Endodermal cell (in vitro differentiated cells): ENCODE data around the gene IZUMO4. TPM values are rescaled to one million over a fixed set of nuclear protein-coding genes. Genes with fewer than 3 reads are reported as not detected.

Experiments
- DNase-seq: peaks from one replicate; pipeline ENCODE4 v3.0.0-alpha.2; 2017
- H3K27ac ChIP-seq: 2 replicates; pipeline ENCODE4 v1.5.1; 2013; ENCODE audit warnings: mild to moderate bottlenecking, low read depth, low read length, moderate library complexity
- H3K27me3 ChIP-seq: 2 replicates; pipeline ENCODE4 v1.6.1; 2013; ENCODE audit warnings: mild to moderate bottlenecking, low read length, moderate library complexity; ENCODE audit not compliant: insufficient read depth, control insufficient read depth, poor library complexity, severe bottlenecking
- H3K36me3 ChIP-seq: 2 replicates; pipeline ENCODE4 v1.7.0; 2013; ENCODE audit warnings: mild to moderate bottlenecking, low read length, moderate library complexity; ENCODE audit not compliant: control insufficient read depth, insufficient read depth
- H3K4me1 ChIP-seq: one replicate; pipeline ENCODE4 v1.7.0; 2013; ENCODE audit warnings: low read length; ENCODE audit not compliant: control insufficient read depth, insufficient read depth
- H3K4me3 ChIP-seq: 2 replicates; pipeline ENCODE4 v1.5.1; 2013; ENCODE audit warnings: mild to moderate bottlenecking, low read length, moderate library complexity
- H3K9ac ChIP-seq: 2 replicates; pipeline ENCODE4 v1.6.1; 2013; ENCODE audit warnings: mild to moderate bottlenecking, low read length, moderate library complexity; ENCODE audit not compliant: poor library complexity, severe bottlenecking; ENCODE audit errors: extremely low read depth
- H3K9me3 ChIP-seq: 2 replicates; pipeline ENCODE4 v1.6.1; 2013; ENCODE audit warnings: mild to moderate bottlenecking, low read length, moderate library complexity; ENCODE audit not compliant: control insufficient read depth
- H3K27ac Mint-ChIP-seq: 2 replicates; pipeline ENCODE4 v1.8.0; 2020; ENCODE audit warnings: mixed read lengths
- H3K27me3 Mint-ChIP-seq: 2 replicates; pipeline ENCODE4 v1.8.0; 2021; ENCODE audit warnings: mild to moderate bottlenecking, mixed read lengths; ENCODE audit not compliant: insufficient read depth
- H3K36me3 Mint-ChIP-seq: 2 replicates; pipeline ENCODE4 v1.8.0; 2020; ENCODE audit warnings: low read depth, mixed read lengths
- H3K4me1 Mint-ChIP-seq: 2 replicates; pipeline ENCODE4 v1.8.0; 2020; ENCODE audit warnings: mixed read lengths
- H3K4me3 Mint-ChIP-seq: 2 replicates; pipeline ENCODE4 v1.8.0; 2020; ENCODE audit warnings: mild to moderate bottlenecking, moderate library complexity, mixed read lengths
- H3K9me3 Mint-ChIP-seq: 2 replicates; pipeline ENCODE4 v1.8.0; 2020; ENCODE audit warnings: mild to moderate bottlenecking, mixed read lengths
- WGBS, 2 experiments: methylation state at CpG; one replicate each; pipeline versions ENCODE4 v1.1.5 to v1.1.7; 2013; ENCODE audit warnings: missing lambda C conversion rate in 2 of 2, mixed read lengths in 1 of 2; ENCODE audit not compliant: insufficient coverage in 1 of 2, insufficient read length in 1 of 2; 5-methylcytosine and 5-hydroxymethylcytosine counted together
- total RNA-seq, 2 donors: library from RNA; stranded (reverse); fragmentation: NEBNext Ultra II Directional in 1 of 2; extraction: Animal tissue kit (Norgen Biotek cat#: 25700) in 1 of 2; gene quantifications; 2 replicates in 1 of 2; 3 replicates in 1 of 2; pipeline ENCODE4 v1.2.1, GENCODE V29; 2021
- TF ChIP-seq, protein P1 (sequence below): fragments of 200-600 bp; sonication (generic); conservative IDR thresholded peaks from 2 replicates; pipeline ENCODE4 v1.5.0; 2021; ENCODE audit warnings: antibody characterized with exemption, mild to moderate bottlenecking

The IZUMO4 gene
- total RNA-seq, 2 donors from 2014 or later = 4.3 to 5.4 TPM

- no peak overlapping the region for H3K4me3 Mint-ChIP-seq
- TF ChIP-seq, protein P1, sequence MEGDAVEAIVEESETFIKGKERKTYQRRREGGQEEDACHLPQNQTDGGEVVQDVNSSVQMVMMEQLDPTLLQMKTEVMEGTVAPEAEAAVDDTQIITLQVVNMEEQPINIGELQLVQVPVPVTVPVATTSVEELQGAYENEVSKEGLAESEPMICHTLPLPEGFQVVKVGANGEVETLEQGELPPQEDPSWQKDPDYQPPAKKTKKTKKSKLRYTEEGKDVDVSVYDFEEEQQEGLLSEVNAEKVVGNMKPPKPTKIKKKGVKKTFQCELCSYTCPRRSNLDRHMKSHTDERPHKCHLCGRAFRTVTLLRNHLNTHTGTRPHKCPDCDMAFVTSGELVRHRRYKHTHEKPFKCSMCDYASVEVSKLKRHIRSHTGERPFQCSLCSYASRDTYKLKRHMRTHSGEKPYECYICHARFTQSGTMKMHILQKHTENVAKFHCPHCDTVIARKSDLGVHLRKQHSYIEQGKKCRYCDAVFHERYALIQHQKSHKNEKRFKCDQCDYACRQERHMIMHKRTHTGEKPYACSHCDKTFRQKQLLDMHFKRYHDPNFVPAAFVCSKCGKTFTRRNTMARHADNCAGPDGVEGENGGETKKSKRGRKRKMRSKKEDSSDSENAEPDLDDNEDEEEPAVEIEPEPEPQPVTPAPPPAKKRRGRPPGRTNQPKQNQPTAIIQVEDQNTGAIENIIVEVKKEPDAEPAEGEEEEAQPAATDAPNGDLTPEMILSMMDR = no peak
- no peaks in the 10 kb centered on the region for H3K9me3 Mint-ChIP-seq
- no peaks in the 10 kb centered on the region for H3K27me3 ChIP-seq
- H3K4me3 ChIP-seq = no peak overlapping the region
- H3K9me3 ChIP-seq = no peaks in the 10 kb centered on the region
- no peaks in the 10 kb centered on the region for H3K4me1 Mint-ChIP-seq
- H3K36me3 Mint-ChIP-seq = peaks cover 44% of the 10 kb centered on the region
- H3K27ac ChIP-seq = peak overlapping the region; percentile 8
- no peak overlapping the region for H3K9ac ChIP-seq
- WGBS, 2 experiments = 91 to 93% methylated on average over 19 to 23 of the region's 23 CpGs
- H3K27me3 Mint-ChIP-seq = no peaks in the 10 kb centered on the region
- DNase-seq = no peak
- H3K4me1 ChIP-seq = no peaks in the 10 kb centered on the region
- peaks cover 49% of the 10 kb centered on the region for H3K36me3 ChIP-seq
- peak overlapping the region; percentile 37 for H3K27ac Mint-ChIP-seq
Observed at GRCh38 chr19:2138061-2138728, 41.5 kb downstream of the IZUMO4 start.

GRCh38 chr19:2139385-2140137 is 42.8 kb downstream of the IZUMO4 start:
- Mint-ChIP-seq H3K36me3 (peaks cover 46% of the 10 kb centered on the region), H3K27me3 (no peaks in the 10 kb centered on the region), H3K4me3 (no peak overlapping the region), H3K9me3 (no peaks in the 10 kb centered on the region), H3K27ac (peak overlapping the region; percentile 30), H3K4me1 (no peaks in the 10 kb centered on the region)
- TF ChIP-seq, protein P1 = no peak
- Histone ChIP-seq H3K27me3 (no peaks in the 10 kb centered on the region), H3K4me1 (no peaks in the 10 kb centered on the region), H3K9me3 (no peaks in the 10 kb centered on the region), H3K4me3 (no peak overlapping the region), H3K36me3 (peaks cover 40% of the 10 kb centered on the region), H3K9ac (no peak overlapping the region), H3K27ac (no peak overlapping the region)
- DNase-seq = no peak
- 96 to 97% methylated on average over 10 to 21 of the region's 22 CpGs for WGBS, 2 experiments

GRCh38 chr19:2140138-2140569 is 43.4 kb downstream of the IZUMO4 start:
- Mint-ChIP-seq H3K27ac (no peak overlapping the region), H3K4me3 (no peak overlapping the region), H3K36me3 (peaks cover 50% of the 10 kb centered on the region), H3K27me3 (no peaks in the 10 kb centered on the region), H3K9me3 (no peaks in the 10 kb centered on the region), H3K4me1 (no peaks in the 10 kb centered on the region)
- TF ChIP-seq, protein P1 = no peak
- Histone ChIP-seq H3K4me1 (no peaks in the 10 kb centered on the region), H3K9me3 (no peaks in the 10 kb centered on the region), H3K27ac (no peak overlapping the region), H3K4me3 (no peak overlapping the region), H3K27me3 (no peaks in the 10 kb centered on the region), H3K9ac (no peak overlapping the region), H3K36me3 (peaks cover 45% of the 10 kb centered on the region)
- DNase-seq = no peak
- 90 to 94% methylated on average over 12 to 14 of the region's 14 CpGs for WGBS, 2 experiments
